NK-92 (cell line): ENCODE results near the gene MAP3K21.

Source experiments
- DNase-seq: peaks from one replicate; lab custom pipeline; 2025; ENCODE audit not compliant: unreplicated experiment; lab: John Stamatoyannopoulos, UW

Gene MAP3K21

GRCh38 chr1:233357595-233358397 is 30.3 kb downstream of the MAP3K21 start:
- no peak for DNase-seq

GRCh38 chr1:233359431-233359830 is 31.9 kb downstream of the MAP3K21 start:
- no peak for DNase-seq

- no peak for DNase-seq
Observed at GRCh38 chr1:233359905-233360304, 32.4 kb downstream of the MAP3K21 start.

- no peak for DNase-seq
Observed at GRCh38 chr1:233360525-233361102, 33.1 kb downstream of the MAP3K21 start.

- no peak for DNase-seq
Observed at GRCh38 chr1:233361876-233362275, 34.4 kb downstream of the MAP3K21 start.

- no peak for DNase-seq
Observed at GRCh38 chr1:233362743-233363142, 35.2 kb downstream of the MAP3K21 start.

GRCh38 chr1:233364026-233364425 is 36.5 kb downstream of the MAP3K21 start:
- DNase-seq = no peak

GRCh38 chr1:233364695-233365539 is 37.4 kb downstream of the MAP3K21 start:
- no peak for DNase-seq

GRCh38 chr1:233366575-233366974 is 39.1 kb downstream of the MAP3K21 start:
- DNase-seq = no peak

GRCh38 chr1:233367057-233367803 is 39.7 kb downstream of the MAP3K21 start:
- DNase-seq = no peak

- DNase-seq = no peak
Observed at GRCh38 chr1:233368106-233368788, 40.7 kb downstream of the MAP3K21 start.

- no peak for DNase-seq
Observed at GRCh38 chr1:233368789-233369130, 41.2 kb downstream of the MAP3K21 start.

GRCh38 chr1:233372218-233373120 is 44.9 kb downstream of the MAP3K21 start:
- DNase-seq = no peak

- no peak for DNase-seq
Observed at GRCh38 chr1:233373226-233373625, 45.7 kb downstream of the MAP3K21 start.

- no peak for DNase-seq
Observed at GRCh38 chr1:233375653-233376052, 48.1 kb downstream of the MAP3K21 start.

- no peak for DNase-seq
Observed at GRCh38 chr1:233376382-233377110, 49.0 kb downstream of the MAP3K21 start.

GRCh38 chr1:233379869-233380438 is 52.4 kb downstream of the MAP3K21 start:
- no peak for DNase-seq

GRCh38 chr1:233381806-233382205 is 54.3 kb downstream of the MAP3K21 start:
- no peak for DNase-seq

- DNase-seq = no peak
Observed at GRCh38 chr1:233383984-233384383, 56.5 kb downstream of the MAP3K21 start.
